Left ventricle myocardium inferior (tissue), 1 donor: ENCODE data around the gene RLN3. TPM values are rescaled to one million over a fixed set of nuclear protein-coding genes. Genes with fewer than 3 reads are reported as not detected.

Experiments
- DNase-seq: peaks from one replicate; pipeline ENCODE4 v3.0.0-alpha.2; 2020
- H3K27ac ChIP-seq: fragments of 200-600 bp; replicated peaks from 2 replicates; pipeline ENCODE4 v1.8.0; 2021
- H3K27me3 ChIP-seq: fragments of 200-600 bp; 2 replicates; pipeline ENCODE4 v1.8.0; 2021; ENCODE audit warnings: low read depth
- H3K36me3 ChIP-seq: fragments of 200-600 bp; 2 replicates; pipeline ENCODE4 v1.8.0; 2021
- H3K4me1 ChIP-seq: fragments of 200-600 bp; 2 replicates; pipeline ENCODE4 v1.8.0; 2021
- H3K4me3 ChIP-seq: fragments of 200-600 bp; 2 replicates; pipeline ENCODE4 v1.8.0; 2021; ENCODE audit warnings: mild to moderate bottlenecking, moderate library complexity
- H3K9me3 ChIP-seq: fragments of 200-600 bp; replicated peaks from 2 replicates; pipeline ENCODE4 v1.8.0; 2021
- intact Hi-C: fragments of 100-400 bp; cut with micrococcal nuclease; formaldehyde crosslinking; loops from one replicate; pipeline ENCODE4 v1.11.0; 2022
- total RNA-seq: library from RNA; stranded (reverse); fragmentation: NEBNext Ultra II Directional; extraction: Animal tissue kit (Norgen Biotek cat#: 25700); gene quantifications from one replicate; pipeline ENCODE4 v1.2.1, GENCODE V29; 2021
- TF ChIP-seq, protein P1 (sequence below): fragments of 200-600 bp; IDR thresholded peaks from 2 replicates; pipeline ENCODE4 v1.8.0; 2021; ENCODE audit warnings: antibody characterized with exemption, mild to moderate bottlenecking, borderline replicate concordance
- donor health status: DM: no; HTN: yes; CAD: no; lungs with severe emphysema.

Gene RLN3
- total RNA-seq, 1 donor from 2014 or later = not detected

DNA sequence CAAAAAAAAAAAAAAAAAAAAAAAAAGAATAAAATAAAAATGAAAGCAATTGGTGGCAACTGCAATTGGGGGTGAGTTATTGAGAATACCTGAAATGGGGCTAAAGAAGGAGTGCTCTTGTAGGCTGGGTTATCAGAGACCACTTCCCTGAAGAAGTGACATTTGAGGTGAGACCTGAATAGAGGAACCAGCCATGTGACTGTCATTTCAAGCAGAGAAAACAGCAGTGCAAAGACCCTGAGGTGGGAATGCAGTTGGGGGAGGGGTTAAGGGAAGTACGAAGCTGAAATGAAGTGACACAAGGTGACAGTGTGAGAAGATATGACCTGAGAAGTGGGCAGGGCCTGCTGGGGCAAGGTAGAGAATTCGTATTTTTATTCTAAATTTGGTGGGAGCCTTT lies 38.2 kb downstream of the RLN3 start:
- TF ChIP-seq, protein P1, sequence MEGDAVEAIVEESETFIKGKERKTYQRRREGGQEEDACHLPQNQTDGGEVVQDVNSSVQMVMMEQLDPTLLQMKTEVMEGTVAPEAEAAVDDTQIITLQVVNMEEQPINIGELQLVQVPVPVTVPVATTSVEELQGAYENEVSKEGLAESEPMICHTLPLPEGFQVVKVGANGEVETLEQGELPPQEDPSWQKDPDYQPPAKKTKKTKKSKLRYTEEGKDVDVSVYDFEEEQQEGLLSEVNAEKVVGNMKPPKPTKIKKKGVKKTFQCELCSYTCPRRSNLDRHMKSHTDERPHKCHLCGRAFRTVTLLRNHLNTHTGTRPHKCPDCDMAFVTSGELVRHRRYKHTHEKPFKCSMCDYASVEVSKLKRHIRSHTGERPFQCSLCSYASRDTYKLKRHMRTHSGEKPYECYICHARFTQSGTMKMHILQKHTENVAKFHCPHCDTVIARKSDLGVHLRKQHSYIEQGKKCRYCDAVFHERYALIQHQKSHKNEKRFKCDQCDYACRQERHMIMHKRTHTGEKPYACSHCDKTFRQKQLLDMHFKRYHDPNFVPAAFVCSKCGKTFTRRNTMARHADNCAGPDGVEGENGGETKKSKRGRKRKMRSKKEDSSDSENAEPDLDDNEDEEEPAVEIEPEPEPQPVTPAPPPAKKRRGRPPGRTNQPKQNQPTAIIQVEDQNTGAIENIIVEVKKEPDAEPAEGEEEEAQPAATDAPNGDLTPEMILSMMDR = no peak
- H3K27ac ChIP-seq = no peak overlapping the region
- H3K4me3 ChIP-seq = no peak overlapping the region
- DNase-seq = no peak
- H3K9me3 ChIP-seq = no peaks in the 10 kb centered on the region
- intact Hi-C loops = no loop called here
- H3K27me3 ChIP-seq = peaks cover 22% of the 10 kb centered on the region
- H3K4me1 ChIP-seq = no peaks in the 10 kb centered on the region
- H3K36me3 ChIP-seq = no peaks in the 10 kb centered on the region

DNA sequence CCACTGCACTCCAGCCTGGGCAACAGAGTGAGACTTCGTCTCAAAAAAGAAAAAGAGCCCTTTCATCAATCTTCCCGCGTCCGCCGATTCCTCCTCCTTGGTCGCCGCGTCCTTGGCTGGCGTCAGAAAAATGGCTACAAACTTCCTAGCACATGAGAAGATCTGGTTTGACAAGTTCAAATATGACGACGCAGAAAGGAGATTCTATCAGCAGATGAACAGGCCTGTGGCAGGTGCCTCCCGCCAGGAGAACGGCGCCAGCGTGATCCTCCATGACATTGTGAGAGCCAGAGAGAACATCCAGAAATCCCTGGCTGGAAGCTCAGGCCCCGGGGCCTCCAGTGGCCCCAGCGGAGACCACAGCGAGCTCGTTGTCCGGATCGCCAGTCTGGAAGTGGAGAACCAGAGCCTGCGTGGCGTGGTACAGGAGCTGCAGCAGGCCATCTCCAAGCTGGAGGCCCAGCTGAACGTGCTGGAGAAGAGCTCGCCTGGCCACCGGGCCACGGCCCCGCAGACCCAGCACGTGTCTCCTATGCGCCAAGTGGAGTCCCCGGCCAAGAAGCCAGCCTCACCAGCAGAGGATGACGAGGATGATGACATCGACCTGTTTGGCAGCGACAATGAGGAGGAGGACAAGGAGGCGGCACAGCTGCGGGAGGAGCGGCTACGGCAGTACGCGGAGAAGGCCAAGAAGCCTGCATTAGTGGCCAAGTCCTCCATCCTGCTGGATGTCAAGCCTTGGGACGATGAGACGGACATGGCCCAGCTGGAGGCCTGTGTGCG lies 42.5 kb downstream of the RLN3 start:
- DNase-seq = peak; percentile 36
- intact Hi-C loops = no loop called here
- TF ChIP-seq, protein P1 = no peak
- H3K27me3 ChIP-seq = no peaks in the 10 kb centered on the region
- H3K9me3 ChIP-seq = no peaks in the 10 kb centered on the region
- peaks cover 39% of the 10 kb centered on the region for H3K4me1 ChIP-seq
- peak overlapping the region; percentile 96 for H3K27ac ChIP-seq
- no peak overlapping the region for H3K4me3 ChIP-seq
- no peaks in the 10 kb centered on the region for H3K36me3 ChIP-seq

GRCh38 chr19:14072535-14073260 lies 44.8 kb downstream of the RLN3 start, which contains the start of gene MISP3:
Gene MISP3 (plus strand): TSS chr19:14072786. CDS start chr19:14073310, 524 bp downstream.
- DNase-seq = peak; percentile 49
- TF ChIP-seq, protein P1 = no peak
- Histone ChIP-seq H3K27ac (peak within 1 kb of the TSS; percentile 96), H3K9me3 (no peaks in the 10 kb centered on the region), H3K4me1 (peaks cover 46% of the 10 kb centered on the region), H3K4me3 (peak within 1 kb of the TSS; percentile 92), H3K36me3 (no peaks in the 10 kb centered on the region), H3K27me3 (no peaks in the 10 kb centered on the region)
- intact Hi-C loops = no loop called here

GRCh38 chr19:14073261-14073924 lies 45.4 kb downstream of the RLN3 start:
- peak; percentile 77 for DNase-seq
- H3K4me1 ChIP-seq = peaks cover 46% of the 10 kb centered on the region
- intact Hi-C loops = no loop called here
- H3K9me3 ChIP-seq = no peaks in the 10 kb centered on the region
- H3K36me3 ChIP-seq = no peaks in the 10 kb centered on the region
- H3K27me3 ChIP-seq = no peaks in the 10 kb centered on the region
- peak overlapping the region; percentile 96 for H3K27ac ChIP-seq
- TF ChIP-seq, protein P1 = peak; percentile 64
- peak overlapping the region; percentile 92 for H3K4me3 ChIP-seq
